BLaER1 (cell line): Measurements from ENCODE around the gene BTBD18.

ENCODE experiments used
- H3K27ac ChIP-seq: shearing (Covaris generic); formaldehyde crosslinking; 2 replicates; pipeline ENCODE4 v1.8.1; 2022
- H3K27me3 ChIP-seq: shearing (Covaris generic); formaldehyde crosslinking; 2 replicates; pipeline ENCODE4 v1.8.1; 2022
- H3K36me3 ChIP-seq: shearing (Covaris generic); formaldehyde crosslinking; 2 replicates; pipeline ENCODE4 v1.8.1; 2022
- H3K4me1 ChIP-seq: shearing (Covaris generic); formaldehyde crosslinking; 2 replicates; pipeline ENCODE4 v1.8.1; 2022
- H3K4me2 ChIP-seq: shearing (Covaris generic); formaldehyde crosslinking; 2 replicates; pipeline ENCODE4 v1.8.1; 2022
- H3K4me3 ChIP-seq: shearing (Covaris generic); formaldehyde crosslinking; 2 replicates; pipeline ENCODE4 v1.8.1; 2022
- H3K9ac ChIP-seq: shearing (Covaris generic); formaldehyde crosslinking; 2 replicates; pipeline ENCODE4 v1.8.1; 2022
- H3K9me3 ChIP-seq: shearing (Covaris generic); formaldehyde crosslinking; 2 replicates; pipeline ENCODE4 v1.8.1; 2022
- H4K20me1 ChIP-seq: shearing (Covaris generic); formaldehyde crosslinking; 2 replicates; pipeline ENCODE4 v1.8.1; 2022
- Cebpa-rat ChIP-seq: shearing (Covaris generic); IDR thresholded peaks from 2 replicates; pipeline ENCODE4 v1.8.1; 2022

BTBD18 gene

GRCh38 chr11:57751676-57752253 lies at the start of gene BTBD18:
BTBD18 (minus strand) TSS chr11:57751819; CDS start chr11:57751188, 631 bp downstream.
- peaks cover 11% of the 10 kb centered on the region; the same call in 1 of the 2 replicates for H3K9me3 ChIP-seq
- H3K36me3 ChIP-seq, result peaks cover 50% of the 10 kb centered on the region
- H3K9ac ChIP-seq, result no peak within 1 kb of the TSS
- 0 out of 2 replicates have a peak, but pooled peaks cover 5% of the 10 kb centered on the region for H4K20me1 ChIP-seq
- H3K4me1 ChIP-seq, result no peaks in the 10 kb centered on the region
- no peak within 1 kb of the TSS for H3K27ac ChIP-seq
- no peak for TF ChIP-seq Cebpa-rat
- no peaks in the 10 kb centered on the region for H3K27me3 ChIP-seq
- H3K4me3 ChIP-seq, result no peak within 1 kb of the TSS
- no peak within 1 kb of the TSS for H3K4me2 ChIP-seq

DNA sequence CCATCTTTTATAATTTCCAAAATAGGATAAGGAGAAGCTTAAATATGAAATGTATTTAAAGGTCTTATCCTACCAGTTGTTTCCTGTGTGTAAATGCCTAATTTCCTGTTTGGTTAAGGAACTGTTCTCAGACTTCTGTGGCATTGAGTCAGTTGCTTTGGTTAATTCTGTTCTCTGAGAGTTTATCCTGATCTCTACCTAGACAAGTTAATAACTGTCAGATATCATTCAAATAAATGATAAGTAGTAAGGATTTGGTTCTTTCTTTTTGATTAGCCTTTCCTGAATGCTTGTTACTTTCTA lies 49.5 kb upstream of the BTBD18 start:
- no peak overlapping the region; the same call in 1 of the 2 replicates for H3K4me3 ChIP-seq
- H3K36me3 ChIP-seq, result peaks cover 42% of the 10 kb centered on the region
- peak overlapping the region; percentile 15 for H3K9ac ChIP-seq
- H3K9me3 ChIP-seq, result no peaks in the 10 kb centered on the region
- TF ChIP-seq Cebpa-rat, result no peak
- H3K27ac ChIP-seq, result peak overlapping the region; percentile 14
- H3K4me1 ChIP-seq, result peaks cover 17% of the 10 kb centered on the region
- peak overlapping the region; percentile 53 for H3K4me2 ChIP-seq
- H4K20me1 ChIP-seq, result no peaks in the 10 kb centered on the region
- no peaks in the 10 kb centered on the region for H3K27me3 ChIP-seq

DNA sequence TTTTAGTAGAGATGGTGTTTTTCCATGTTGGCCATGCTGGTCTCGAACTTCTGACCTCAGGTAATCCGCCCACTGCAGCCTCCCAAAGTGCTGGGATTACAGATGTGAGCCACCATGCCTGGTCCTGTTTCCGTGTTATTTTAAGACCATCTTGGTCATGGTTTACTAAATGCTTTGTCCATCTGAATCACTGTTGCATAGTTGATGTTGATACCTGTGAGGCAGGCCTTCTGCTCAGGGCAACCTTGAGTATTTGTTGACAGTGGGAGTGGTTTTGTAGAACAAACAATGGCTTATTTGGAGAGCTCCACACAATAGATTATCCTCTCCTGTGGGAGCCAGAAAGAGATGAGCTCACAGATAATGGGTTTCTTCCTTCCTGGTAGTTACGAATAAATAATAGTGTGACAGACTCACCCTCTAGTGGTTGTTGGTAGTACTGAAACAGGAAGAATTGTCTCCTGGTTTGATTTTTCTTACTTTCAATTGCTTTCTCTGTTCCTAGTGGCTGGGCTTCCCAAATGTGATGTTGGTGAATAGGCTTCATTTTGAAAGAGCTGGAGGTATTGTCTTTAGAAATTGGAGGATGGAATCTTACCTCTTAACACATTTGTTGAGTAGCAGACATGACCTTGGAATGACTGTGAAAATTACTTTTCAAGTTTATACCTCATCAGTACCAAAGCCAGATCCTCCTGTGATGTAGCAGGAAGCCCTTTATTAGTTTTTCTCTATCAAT lies 49.0 kb upstream of the BTBD18 start:
- no peaks in the 10 kb centered on the region for H3K9me3 ChIP-seq
- peaks cover 17% of the 10 kb centered on the region for H3K4me1 ChIP-seq
- peak overlapping the region; percentile 53 for H3K4me2 ChIP-seq
- TF ChIP-seq Cebpa-rat, result no peak
- peaks cover 43% of the 10 kb centered on the region for H3K36me3 ChIP-seq
- peak overlapping the region; percentile 14 for H3K27ac ChIP-seq
- no peaks in the 10 kb centered on the region for H3K27me3 ChIP-seq
- no peak overlapping the region for H3K4me3 ChIP-seq
- H4K20me1 ChIP-seq, result no peaks in the 10 kb centered on the region
- peak overlapping the region; percentile 15 for H3K9ac ChIP-seq

- Histone ChIP-seq H3K4me2 (no peak overlapping the region), H3K9me3 (no peaks in the 10 kb centered on the region), H3K36me3 (peaks cover 39% of the 10 kb centered on the region), H4K20me1 (no peaks in the 10 kb centered on the region), H3K4me3 (no peak overlapping the region), H3K27me3 (no peaks in the 10 kb centered on the region), H3K27ac (no peak overlapping the region), H3K9ac (no peak overlapping the region), H3K4me1 (peaks cover 17% of the 10 kb centered on the region)
- no peak for TF ChIP-seq Cebpa-rat
Observed at GRCh38 chr11:57798905-57799559, 47.4 kb upstream of the BTBD18 start.

GRCh38 chr11:57793351-57794115 lies 41.9 kb upstream of the BTBD18 start:
- H3K27ac ChIP-seq, result no peak overlapping the region
- no peak for TF ChIP-seq Cebpa-rat
- H3K9me3 ChIP-seq, result no peaks in the 10 kb centered on the region
- H3K27me3 ChIP-seq, result no peaks in the 10 kb centered on the region
- no peak overlapping the region for H3K4me3 ChIP-seq
- H3K9ac ChIP-seq, result no peak overlapping the region
- H4K20me1 ChIP-seq, result no peaks in the 10 kb centered on the region
- H3K4me1 ChIP-seq, result peaks cover 32% of the 10 kb centered on the region
- H3K36me3 ChIP-seq, result peaks cover 27% of the 10 kb centered on the region
- H3K4me2 ChIP-seq, result peak overlapping the region; percentile 66

DNA sequence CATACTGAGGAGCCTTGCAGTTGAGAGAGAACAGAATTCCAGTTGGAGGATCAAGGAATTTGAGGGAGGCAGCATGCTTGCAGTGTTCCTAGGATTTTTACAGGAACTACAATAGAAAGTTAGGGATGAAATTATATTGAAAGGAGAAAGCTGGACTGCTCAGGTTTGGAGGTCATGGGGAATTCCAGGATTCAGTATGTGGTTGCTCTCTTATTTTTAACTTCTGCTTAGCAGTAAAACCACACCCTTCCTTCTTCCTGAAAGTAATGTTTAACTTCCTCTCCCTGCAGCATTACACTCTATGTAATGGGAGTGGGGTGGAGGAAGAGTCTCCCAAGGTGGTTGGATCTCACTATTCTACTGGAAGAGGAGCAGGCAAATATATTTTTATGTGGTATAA lies 41.3 kb upstream of the BTBD18 start:
- H3K9ac ChIP-seq, result no peak overlapping the region
- H3K4me3 ChIP-seq, result 0 out of 2 replicates have a peak overlapping the region, but pooled peaks have one; percentile 0
- H3K27me3 ChIP-seq, result no peaks in the 10 kb centered on the region
- H3K4me1 ChIP-seq, result peaks cover 37% of the 10 kb centered on the region
- peak overlapping the region; percentile 66 for H3K4me2 ChIP-seq
- H3K27ac ChIP-seq, result no peak overlapping the region
- H3K36me3 ChIP-seq, result peaks cover 27% of the 10 kb centered on the region
- H4K20me1 ChIP-seq, result no peaks in the 10 kb centered on the region
- TF ChIP-seq Cebpa-rat, result no peak
- H3K9me3 ChIP-seq, result no peaks in the 10 kb centered on the region

GRCh38 chr11:57792060-57792541 lies 40.5 kb upstream of the BTBD18 start:
- no peak overlapping the region for H3K4me3 ChIP-seq
- no peaks in the 10 kb centered on the region for H3K9me3 ChIP-seq
- H4K20me1 ChIP-seq, result no peaks in the 10 kb centered on the region
- peak; percentile 49 for TF ChIP-seq Cebpa-rat
- peaks cover 37% of the 10 kb centered on the region for H3K4me1 ChIP-seq
- peaks cover 27% of the 10 kb centered on the region for H3K36me3 ChIP-seq
- H3K9ac ChIP-seq, result no peak overlapping the region
- no peaks in the 10 kb centered on the region for H3K27me3 ChIP-seq
- H3K4me2 ChIP-seq, result peak overlapping the region; percentile 66
- no peak overlapping the region; the same call in 1 of the 2 replicates for H3K27ac ChIP-seq

GRCh38 chr11:57791321-57792059 lies 39.9 kb upstream of the BTBD18 start:
- H3K9me3 ChIP-seq, result no peaks in the 10 kb centered on the region
- no peaks in the 10 kb centered on the region for H3K27me3 ChIP-seq
- H3K4me3 ChIP-seq, result no peak overlapping the region
- H3K4me2 ChIP-seq, result peak overlapping the region; percentile 66
- no peak for TF ChIP-seq Cebpa-rat
- H4K20me1 ChIP-seq, result no peaks in the 10 kb centered on the region
- H3K9ac ChIP-seq, result no peak overlapping the region
- peaks cover 22% of the 10 kb centered on the region for H3K36me3 ChIP-seq
- no peak overlapping the region; the same call in 1 of the 2 replicates for H3K27ac ChIP-seq
- H3K4me1 ChIP-seq, result peaks cover 37% of the 10 kb centered on the region

- no peaks in the 10 kb centered on the region for H4K20me1 ChIP-seq
- no peaks in the 10 kb centered on the region for H3K27me3 ChIP-seq
- 0 out of 2 replicates have a peak, but pooled peaks cover 5% of the 10 kb centered on the region for H3K36me3 ChIP-seq
- no peak overlapping the region for H3K4me2 ChIP-seq
- H3K9ac ChIP-seq, result no peak overlapping the region
- H3K4me3 ChIP-seq, result no peak overlapping the region
- no peak for TF ChIP-seq Cebpa-rat
- no peaks in the 10 kb centered on the region for H3K9me3 ChIP-seq
- no peak overlapping the region for H3K27ac ChIP-seq
- peaks cover 37% of the 10 kb centered on the region for H3K4me1 ChIP-seq
Observed at GRCh38 chr11:57788703-57789088, 37.1 kb upstream of the BTBD18 start.
